GM12878 (cell line): ENCODE results near the gene P3H2.

ENCODE experiments used
- CTCF ChIP-seq, 3 experiments: IDR thresholded peaks in 2 of 3; conservative IDR thresholded peaks in 1 of 3; 2 replicates each; pipeline ENCODE4 v1.5.1; 2011; ENCODE audit warnings: low read depth in 3 of 3, low read length in 3 of 3, mild to moderate bottlenecking in 3 of 3, control low read depth in 2 of 3, moderate library complexity in 2 of 3, inconsistent platforms in 1 of 3, mixed read lengths in 1 of 3; ENCODE audit not compliant: control insufficient read depth in 2 of 3, insufficient read depth in 1 of 3; ENCODE audit errors: extremely low read depth in 1 of 3
- POLR2A ChIP-seq: IDR thresholded peaks from 2 replicates; pipeline ENCODE4 v1.6.1; 2011; ENCODE audit warnings: low read depth, mild to moderate bottlenecking, low read length
- POLR2AphosphoS5 ChIP-seq: IDR thresholded peaks from 2 replicates; pipeline ENCODE4 v1.6.1; 2011; ENCODE audit warnings: mild to moderate bottlenecking, low read length, inconsistent platforms
- SRF ChIP-seq, 2 experiments: IDR thresholded peaks; 2 replicates each; pipeline ENCODE4 v1.6.1; 2011; ENCODE audit warnings: low read depth in 2 of 2, low read length in 2 of 2, mild to moderate bottlenecking in 1 of 2, moderate library complexity in 1 of 2
- TBL1XR1 ChIP-seq: IDR thresholded peaks from 2 replicates; pipeline ENCODE4 v1.6.1; 2012; ENCODE audit warnings: low read depth, low read length, improper control_type of control experiment

DNA sequence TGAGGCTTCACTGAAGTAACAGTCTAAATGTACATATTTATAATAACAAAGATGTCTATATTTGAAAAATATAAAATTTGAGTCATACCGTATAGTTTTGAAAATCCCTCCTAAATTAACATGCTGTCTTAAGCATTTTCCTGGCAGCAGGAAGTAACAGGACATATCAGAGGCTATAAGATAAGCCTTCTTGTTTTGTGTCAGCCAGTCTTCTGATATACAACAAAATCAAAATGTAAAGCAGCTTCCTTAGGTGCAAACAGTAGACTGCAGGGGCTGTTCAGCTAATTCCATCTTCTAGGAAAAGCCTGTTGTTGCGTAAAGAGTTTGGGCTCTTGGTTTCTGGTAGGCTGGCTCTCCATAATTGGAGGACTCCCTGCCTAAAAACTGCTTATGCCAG lies 56.0 kb downstream of the P3H2 start:
- TF ChIP-seq CTCF (IDR thresholded peaks at IDR 0.05 in 2 of 3, conservative IDR thresholded peaks at IDR 0.05 in 1 of 3; ENCODE audit: control insufficient read depth in 2 of 3, extremely low read depth in 1 of 3, insufficient read depth in 1 of 3, low read depth in 3 of 3, low read length in 3 of 3) (no peak), POLR2AphosphoS5 (no peak), TBL1XR1 (no peak), POLR2A (no peak), SRF (IDR thresholded peaks at IDR 0.05; ENCODE audit: low read depth in 2 of 2, low read length in 2 of 2) (no peak)
